Islet precursor cell (in vitro differentiated cells): ENCODE measurements around the gene ASMTL.
"Not testable (repeated sequence)": the region's sequence is repeated elsewhere in the genome, so short reads cannot be mapped to it uniquely, and the experiment has no call there.

Source experiments
- DNase-seq: peaks from one replicate; pipeline ENCODE4 v3.0.0-alpha.2; 2018

The ASMTL gene

GRCh38 chrX:1452516-1453394, at the start of gene ASMTL:
TSS of gene ASMTL (minus strand) at chrX:1452909. CDS start at chrX:1452840, 69 bp downstream.
- peak; percentile 100 for DNase-seq

- DNase-seq, result peak; percentile 31
These were observed 49.5 kb upstream of the ASMTL start for GRCh38 chrX:1502241-1502640.

GRCh38 chrX:1500701-1501624, 48.3 kb upstream of the ASMTL start:
- peak; percentile 35 for DNase-seq

- peak; percentile 38 for DNase-seq
These were observed 43.4 kb upstream of the ASMTL start for GRCh38 chrX:1496076-1496475.

GRCh38 chrX:1493877-1494510, 41.3 kb upstream of the ASMTL start:
- DNase-seq, result peak; percentile 56

GRCh38 chrX:1493412-1493811, 40.7 kb upstream of the ASMTL start:
- no peak for DNase-seq

GRCh38 chrX:1492421-1493012, 39.8 kb upstream of the ASMTL start:
- no peak for DNase-seq

- DNase-seq, result peak; percentile 63
These were observed 39.2 kb upstream of the ASMTL start for GRCh38 chrX:1491851-1492349.

GRCh38 chrX:1491248-1491647, 38.5 kb upstream of the ASMTL start:
- not testable (repeated sequence) for DNase-seq

- DNase-seq, result not testable (repeated sequence)
These were observed 38.0 kb upstream of the ASMTL start for GRCh38 chrX:1490723-1491122.

GRCh38 chrX:1489354-1489753, 36.6 kb upstream of the ASMTL start:
- not testable (repeated sequence) for DNase-seq

GRCh38 chrX:1488745-1489144, 36.0 kb upstream of the ASMTL start:
- DNase-seq, result peak; percentile 2

- DNase-seq, result peak; percentile 33
These were observed 35.4 kb upstream of the ASMTL start for GRCh38 chrX:1488141-1488540.

- DNase-seq, result peak; percentile 28
These were observed 34.7 kb upstream of the ASMTL start for GRCh38 chrX:1487401-1487800.

GRCh38 chrX:1486749-1487361, 34.1 kb upstream of the ASMTL start:
- peak; percentile 69 for DNase-seq

GRCh38 chrX:1486177-1486576, 33.5 kb upstream of the ASMTL start:
- no peak for DNase-seq

- no peak for DNase-seq
These were observed 32.3 kb upstream of the ASMTL start for GRCh38 chrX:1485033-1485432.

GRCh38 chrX:1484638-1485019, 31.9 kb upstream of the ASMTL start:
- DNase-seq, result no peak

- no peak for DNase-seq
These were observed 31.3 kb upstream of the ASMTL start for GRCh38 chrX:1483843-1484637.

- not testable (repeated sequence) for DNase-seq
These were observed 29.8 kb upstream of the ASMTL start for GRCh38 chrX:1482530-1482928.
